Endothelial cell of umbilical vein (primary cell): Measurements from ENCODE around the gene AURKA. TPM values are rescaled to one million over a fixed set of nuclear protein-coding genes. Genes with fewer than 3 reads are reported as not detected.

ENCODE experiments used
- BruUV-seq: library from RNA; stranded (reverse); fragments of 400-500 nt; replicated peaks from 2 replicates; lab custom pipeline; 2021; lab: Mats Ljungman, UMichigan
- CTCF ChIA-PET: fragments of 300-600, 350-600 bp; sonication (Branson Sonifier 250); formaldehyde crosslinking; loops from one replicate; lab custom pipeline; 2021; ENCODE audit warnings: antibody characterized with exemption, inconsistent platforms; lab: Charles Lee
- POLR2A ChIA-PET: fragments of 300-600, 350-600 bp; sonication (Branson Sonifier 250); formaldehyde crosslinking; loops from one replicate; lab custom pipeline; 2021; ENCODE audit warnings: antibody characterized with exemption, inconsistent platforms; lab: Charles Lee
- DNase-seq: peaks from one replicate; pipeline ENCODE4 v3.0.0-alpha.2; 2011; ENCODE audit warnings: low read depth, low spot score
- FAIRE-seq: peaks from 2 replicates; lab custom pipeline; 2011; peaks lifted over from hg19 to GRCh38; lab: Jason Lieb, UNC
- H2AFZ ChIP-seq: 2 replicates; pipeline ENCODE4 v1.6.0; 2012; ENCODE audit warnings: low read depth, low read length, control low read depth, inconsistent platforms
- H3K27ac ChIP-seq: 2 replicates; pipeline ENCODE4 v1.5.1; 2011; ENCODE audit warnings: low read depth, mild to moderate bottlenecking, control low read depth, low read length, moderate library complexity; ENCODE audit not compliant: insufficient read depth
- H3K27me3 ChIP-seq, 2 experiments: 2 replicates each; pipeline versions ENCODE4 v1.6.0 to v1.6.1; 2011; ENCODE audit warnings: low read length in 2 of 2, mixed read lengths in 1 of 2; ENCODE audit not compliant: control insufficient read depth in 2 of 2, insufficient read depth in 2 of 2
- H3K36me3 ChIP-seq, 2 experiments: 2 replicates in 1 of 2; 3 replicates in 1 of 2; pipeline ENCODE4 v1.5.1; 2011; ENCODE audit warnings: low read length in 2 of 2, mild to moderate bottlenecking in 1 of 2, moderate library complexity in 1 of 2; ENCODE audit not compliant: control insufficient read depth in 2 of 2, insufficient read depth in 2 of 2; ENCODE audit errors: extremely low read depth in 1 of 2
- H3K4me1 ChIP-seq: 3 replicates; pipeline ENCODE4 v1.5.1; 2011; ENCODE audit warnings: mild to moderate bottlenecking, low read length; ENCODE audit not compliant: control insufficient read depth, insufficient read depth; ENCODE audit errors: extremely low read depth
- H3K4me2 ChIP-seq: 2 replicates; pipeline ENCODE4 v1.6.1; 2011; ENCODE audit warnings: low read length, control low read depth, mixed read lengths; ENCODE audit not compliant: insufficient read depth
- H3K4me3 ChIP-seq, 3 experiments: fragments of 200-600 bp in 1 of 3; sonication (generic), shearing (Covaris generic) in 1 of 3; replicated peaks in 1 of 3; 2 replicates each; pipeline ENCODE4 v1.5.1; 2011 to 2016; ENCODE audit warnings: control low read depth in 3 of 3, low read length in 3 of 3, mild to moderate bottlenecking in 2 of 3, inconsistent platforms in 1 of 3, low read depth in 1 of 3, moderate library complexity in 1 of 3; ENCODE audit not compliant: insufficient read depth in 1 of 3
- H3K79me2 ChIP-seq: 2 replicates; pipeline ENCODE4 v1.6.0; 2012; ENCODE audit warnings: low read length, inconsistent platforms; ENCODE audit not compliant: control insufficient read depth, insufficient read depth
- H3K9ac ChIP-seq: replicated peaks from 2 replicates; pipeline ENCODE3; 2011; ENCODE audit warnings: low read length, control low read depth; ENCODE audit not compliant: insufficient read depth; ENCODE audit errors: extremely low read depth
- H3K9me1 ChIP-seq: replicated peaks from 3 replicates; pipeline ENCODE4 v1.6.0; 2011; ENCODE audit warnings: mild to moderate bottlenecking, low read length; ENCODE audit not compliant: control insufficient read depth, insufficient read depth; ENCODE audit errors: extremely low read depth
- H3K9me3 ChIP-seq: replicated peaks from 2 replicates; pipeline ENCODE4 v1.5.1; 2012; ENCODE audit warnings: low read length, inconsistent platforms; ENCODE audit not compliant: control insufficient read depth, insufficient read depth
- H4K20me1 ChIP-seq: replicated peaks from 2 replicates; pipeline ENCODE3; 2011; ENCODE audit warnings: mild to moderate bottlenecking, low read length; ENCODE audit not compliant: control insufficient read depth, insufficient read depth; ENCODE audit errors: extremely low read depth
- EZH2 ChIP-seq: IDR thresholded peaks from 2 replicates; pipeline ENCODE4 v1.6.1; 2012; ENCODE audit warnings: borderline replicate concordance, low read depth, mild to moderate bottlenecking, moderate library complexity, low read length, inconsistent platforms; ENCODE audit not compliant: severe bottlenecking
- GATA2 ChIP-seq: IDR thresholded peaks from 2 replicates; pipeline ENCODE4 v1.7.0; 2011; ENCODE audit warnings: low read depth, mild to moderate bottlenecking, moderate library complexity, mixed read lengths, low read length; ENCODE audit not compliant: insufficient read length, insufficient read depth
- MYC ChIP-seq: IDR thresholded peaks from one replicate; pipeline ENCODE4 v1.6.1; 2011; ENCODE audit warnings: mild to moderate bottlenecking, low read depth, low read length
- dilution Hi-C: fragments of 300-500 bp; cut with MboI; formaldehyde crosslinking; loops from one replicate; pipeline ENCODE4 v1.15.0; 2019; ENCODE audit warnings: low sequenced_read_pairs; ENCODE audit not compliant: extremely low pct_ligation_motif_present
- intact Hi-C: fragments of 100-400 bp; cut with micrococcal nuclease; formaldehyde crosslinking; loops from one replicate; pipeline ENCODE4 v1.10.0; 2022
- polyA plus RNA-seq, 4 experiments: library from polyadenylated mRNA; depleted of rRNA in 3 of 4; stranded (reverse) in 3 of 4; unstranded in 1 of 4; fragments of >200 nt; gene quantifications; 2 replicates each; pipeline versions ENCODE4 v1.2.1 to v1.2.3, GENCODE V29; 2011 to 2012; ENCODE audit warnings: missing spikeins in 1 of 4
- total RNA-seq: library from RNA; stranded (reverse); gene quantifications from 2 replicates; pipeline ENCODE4 v1.2.3, GENCODE V29; 2021
- TF ChIP-seq, protein P1 (sequence below): IDR thresholded peaks from 2 replicates; pipeline ENCODE4 v1.6.1; 2011; ENCODE audit not compliant: insufficient read depth, insufficient read length

AURKA gene
- total and polyA plus RNA-seq, 2 donors (not counting 3 experiments of a cell fraction or from before 2014, with no cell fraction given): 33.1 to 56.9 TPM

- intact Hi-C loops: no loop called here
- Histone ChIP-seq H3K4me1 (no peaks in the 10 kb centered on the region), H2AFZ (no peak overlapping the region), H3K9ac (no peak overlapping the region), H3K79me2 (peaks cover 11% of the 10 kb centered on the region), H3K27ac (no peak overlapping the region), H3K27me3 (no peaks in the 10 kb centered on the region), H3K4me2 (no peak overlapping the region), H3K4me3 (no peak overlapping the region), H3K36me3 (peaks cover 9 to 17% of the 10 kb centered on the region in 2 experiments), H3K9me3 (no peaks in the 10 kb centered on the region), H3K9me1 (no peaks in the 10 kb centered on the region), H4K20me1 (no peaks in the 10 kb centered on the region)
- no peak for TF ChIP-seq GATA2
- TF ChIP-seq EZH2: no peak
- TF ChIP-seq, protein P1, sequence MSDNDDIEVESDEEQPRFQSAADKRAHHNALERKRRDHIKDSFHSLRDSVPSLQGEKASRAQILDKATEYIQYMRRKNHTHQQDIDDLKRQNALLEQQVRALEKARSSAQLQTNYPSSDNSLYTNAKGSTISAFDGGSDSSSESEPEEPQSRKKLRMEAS: no peak
- no peak for TF ChIP-seq MYC
- FAIRE-seq (no peak), DNase-seq (no peak)
- POLR2A ChIA-PET: no interaction called here
- CTCF ChIA-PET: no interaction called here
- BruUV-seq: no TSS peak
- dilution Hi-C loops: no loop called here
Observed at GRCh38 chr20:56368351-56369134, 23.5 kb downstream of the AURKA start.

DNA sequence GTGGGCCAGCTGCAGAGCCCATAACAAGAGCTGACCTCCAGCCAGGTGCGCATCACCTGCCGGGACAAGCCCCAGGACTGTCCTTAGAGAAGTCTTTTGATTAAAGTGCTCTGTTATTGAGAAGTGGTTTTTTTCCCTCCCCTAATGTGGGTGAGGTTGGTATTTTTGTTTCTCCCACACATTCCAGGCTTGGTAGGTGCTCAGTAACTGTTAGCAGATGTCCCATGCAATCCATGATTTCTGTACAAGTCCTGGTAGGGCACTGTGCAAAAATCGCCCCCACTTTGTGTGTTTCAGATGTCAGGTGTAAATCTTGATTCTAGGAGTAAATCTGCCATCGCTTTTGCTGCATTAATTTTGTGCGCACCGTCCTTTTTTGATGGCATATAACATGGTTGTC, 28.5 kb downstream of the AURKA start:
- Histone ChIP-seq H2AFZ (no peak overlapping the region), H4K20me1 (no peaks in the 10 kb centered on the region), H3K4me2 (no peak overlapping the region), H3K27ac (no peak overlapping the region), H3K9me1 (no peaks in the 10 kb centered on the region), H3K4me1 (peaks cover 6% of the 10 kb centered on the region), H3K9me3 (no peaks in the 10 kb centered on the region), H3K4me3 (no peak overlapping the region), H3K79me2 (peaks cover 2% of the 10 kb centered on the region), H3K27me3 (no peaks in the 10 kb centered on the region), H3K36me3 (peaks cover 0 to 4% of the 10 kb centered on the region in 2 experiments), H3K9ac (no peak overlapping the region)
- no peak for DNase-seq
- TF ChIP-seq GATA2: no peak
- FAIRE-seq: no peak
- dilution Hi-C loops (no loop called here), intact Hi-C loops (no loop called here)
- ChIA-PET CTCF (no interaction called here), POLR2A (no interaction called here)
- BruUV-seq: no TSS peak
